Measurements from ENCODE around the gene CLEC16A.

- TF ChIP-seq CTCF (IDR thresholded peaks at IDR 0.05) (no peak), EZH2 (IDR thresholded peaks at IDR 0.05; ENCODE audit: borderline replicate concordance, insufficient read depth, low read depth, low read length, poor library complexity, severe bottlenecking) (no peak)
Measured at GRCh38 chr16:11202260-11203091, 258.1 kb downstream of the CLEC16A start.
